Skeletal muscle cell (primary cell): ENCODE measurements around the gene PCED1B.
"Not testable (repeated sequence)": the region's sequence is repeated elsewhere in the genome, so short reads cannot be mapped to it uniquely, and the experiment has no call there.

Source experiments
- DNase-seq: peaks from one replicate; pipeline ENCODE4 v3.0.0-alpha.2; 2010; ENCODE audit warnings: low read depth
- H3K4me3 ChIP-seq: 2 replicates; pipeline ENCODE4 v1.5.1; 2011; ENCODE audit warnings: low read depth, mild to moderate bottlenecking, control low read depth, low read length, moderate library complexity

Gene PCED1B

DNA sequence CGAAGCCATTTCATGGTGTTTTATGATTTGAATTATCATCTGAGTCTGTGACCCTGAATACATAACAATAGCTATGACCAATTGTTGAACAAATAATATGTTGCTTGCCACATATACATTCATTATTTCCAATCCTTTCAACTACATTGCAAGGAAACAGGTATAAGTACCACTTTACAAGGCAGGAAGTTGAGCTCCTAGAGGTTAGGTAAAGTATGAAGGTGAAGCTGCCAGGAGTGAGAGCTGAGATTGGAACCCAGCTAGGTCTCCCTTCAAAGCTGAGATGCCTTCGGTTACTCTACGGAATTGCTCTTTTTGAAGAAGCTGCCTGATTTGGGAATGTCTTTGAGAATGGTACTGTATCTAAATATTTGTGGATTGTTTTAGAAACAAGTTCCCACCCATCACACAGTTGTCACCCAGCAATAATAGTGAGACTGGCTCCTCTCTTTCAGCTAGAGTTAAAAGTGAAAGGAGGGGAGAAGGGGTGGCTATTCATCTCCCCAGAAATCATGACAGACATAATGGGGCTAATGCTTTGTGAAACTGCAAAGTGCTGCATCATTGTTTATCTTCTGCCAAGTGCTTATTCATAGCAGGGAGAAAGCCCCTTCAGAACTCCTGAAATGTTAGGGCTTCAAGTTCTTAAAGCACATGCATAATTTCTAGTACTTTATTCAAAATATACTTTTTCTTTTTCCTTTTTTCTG lies 76.2 kb downstream of the PCED1B start:
- peak; percentile 13 for DNase-seq
- H3K4me3 ChIP-seq: no peak overlapping the region

DNA sequence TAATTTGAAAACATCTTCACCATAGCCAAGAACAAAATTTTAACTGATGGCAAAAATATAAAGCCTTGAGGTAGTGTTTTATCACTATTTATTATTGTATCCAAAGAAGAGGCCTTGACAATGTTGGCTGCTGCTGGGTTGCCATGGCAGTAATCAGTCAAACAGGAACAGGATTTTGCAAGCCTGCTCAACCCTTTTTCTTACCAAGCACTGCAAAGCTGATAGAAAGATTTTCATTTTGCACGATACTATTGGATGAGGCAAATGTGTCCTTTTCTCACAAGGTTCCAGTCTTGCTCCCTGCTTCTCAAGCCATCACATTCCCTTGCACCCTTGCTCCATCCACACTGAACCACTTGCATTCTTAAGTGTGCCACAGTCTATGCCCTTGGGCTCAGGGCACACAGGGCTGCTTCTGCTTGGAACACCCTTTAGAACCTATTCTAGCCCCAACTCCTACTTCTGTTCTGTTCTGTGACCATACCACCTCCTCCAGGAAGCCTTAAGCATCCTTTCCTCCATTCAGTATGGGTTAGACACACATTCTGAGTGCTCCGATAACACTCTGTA lies 76.8 kb downstream of the PCED1B start:
- DNase-seq: peak; percentile 5
- H3K4me3 ChIP-seq: no peak overlapping the region

DNA sequence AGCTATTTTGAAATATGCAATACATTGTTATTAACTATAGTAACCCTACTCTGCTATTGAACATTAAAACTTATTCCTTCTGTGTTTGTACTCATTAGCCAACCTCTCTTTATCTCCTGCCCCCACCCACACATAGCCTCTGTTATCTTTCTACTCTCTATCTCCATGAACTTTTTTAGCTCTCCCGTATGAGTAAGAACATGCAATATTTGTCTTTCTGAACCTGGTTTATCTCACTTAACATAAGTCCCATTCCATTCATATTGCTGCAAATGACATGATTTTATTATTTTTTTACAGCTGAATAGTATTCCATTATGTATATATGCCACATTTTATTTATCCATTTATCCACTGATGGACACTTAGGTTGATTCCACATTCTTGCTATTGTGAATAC lies 79.4 kb downstream of the PCED1B start:
- H3K4me3 ChIP-seq: no peak overlapping the region
- DNase-seq: no peak

DNA sequence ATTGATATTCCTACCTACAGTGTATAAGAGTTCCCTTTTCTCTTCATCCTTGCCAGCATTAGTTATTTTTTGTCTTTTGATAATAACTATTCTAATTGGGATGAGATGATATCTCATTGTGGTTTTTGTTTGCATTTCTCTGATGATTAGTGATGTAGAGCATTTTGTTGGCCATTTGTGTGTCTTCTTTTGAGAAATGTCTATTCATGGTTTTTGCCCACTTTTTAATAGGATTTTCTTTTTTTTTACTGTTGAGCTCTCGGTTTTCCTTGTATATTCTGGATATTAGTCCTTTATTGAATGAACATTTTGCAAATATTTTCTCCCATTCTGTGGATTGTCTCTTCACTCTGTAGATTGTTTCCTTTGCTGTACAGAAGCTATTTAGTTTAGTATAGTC lies 79.9 kb downstream of the PCED1B start:
- no peak for DNase-seq
- no peak overlapping the region for H3K4me3 ChIP-seq

DNA sequence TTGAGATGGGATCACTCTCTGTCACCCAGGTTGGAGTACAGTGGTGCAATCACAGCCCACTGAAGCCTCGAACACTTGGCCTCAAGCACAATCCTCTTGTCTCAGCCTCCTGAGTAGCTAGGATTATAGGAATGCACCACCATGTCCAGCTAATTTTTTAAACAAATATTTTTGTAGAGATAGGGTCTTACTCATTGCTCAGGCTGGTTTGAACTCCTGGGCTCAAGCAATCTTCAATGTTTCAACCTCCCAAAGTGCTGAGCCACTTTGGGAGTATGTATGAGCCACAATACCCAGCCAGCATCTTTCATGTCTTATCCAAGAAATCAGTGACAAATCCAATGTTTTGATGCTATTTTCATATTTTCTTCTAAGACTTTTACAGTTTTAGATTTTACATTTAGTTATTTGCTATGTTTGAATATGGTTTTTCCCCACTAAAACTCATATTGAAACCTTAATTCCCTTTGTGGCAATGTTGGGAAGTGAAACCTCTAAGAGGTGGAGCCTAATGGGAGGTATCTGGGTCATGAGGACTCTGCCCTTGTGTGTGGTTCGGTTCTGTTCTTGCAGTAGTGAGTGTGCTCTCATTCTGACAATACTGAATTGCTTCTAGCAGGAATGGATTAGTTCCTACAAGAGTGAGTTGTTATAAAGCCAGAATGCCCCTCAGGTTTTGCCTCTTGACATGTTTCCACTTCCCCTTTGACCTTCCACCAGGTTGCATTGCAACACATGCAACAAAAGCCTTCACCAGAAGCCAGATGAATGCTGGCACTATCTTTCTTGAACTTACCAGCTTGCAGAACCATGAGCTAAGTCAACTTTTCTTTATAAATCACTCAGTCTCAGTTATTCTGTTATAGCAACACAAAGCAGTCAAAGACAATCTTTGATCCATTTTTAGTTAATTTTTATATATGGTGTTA lies 81.2 kb downstream of the PCED1B start:
- DNase-seq: no peak
- no peak overlapping the region for H3K4me3 ChIP-seq

DNA sequence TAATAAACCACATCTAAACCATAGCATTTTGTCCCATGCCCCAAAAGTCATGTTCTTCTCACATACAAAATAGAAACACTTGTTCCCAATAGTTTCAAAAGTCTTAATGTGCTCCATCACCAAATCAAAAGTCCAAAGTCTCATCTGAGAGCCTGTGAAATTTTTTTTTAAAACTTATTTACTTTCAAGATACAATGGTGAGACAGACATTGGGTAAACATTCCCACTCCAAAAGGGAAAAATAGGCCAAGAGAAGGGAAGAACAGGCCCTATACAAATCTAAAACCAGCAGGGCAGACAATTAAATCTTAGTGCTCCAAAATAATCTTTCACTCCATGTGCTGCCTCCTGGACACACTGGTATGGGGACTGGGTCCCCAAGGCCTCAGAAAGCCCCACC lies 84.7 kb downstream of the PCED1B start:
- no peak overlapping the region for H3K4me3 ChIP-seq
- no peak for DNase-seq

DNA sequence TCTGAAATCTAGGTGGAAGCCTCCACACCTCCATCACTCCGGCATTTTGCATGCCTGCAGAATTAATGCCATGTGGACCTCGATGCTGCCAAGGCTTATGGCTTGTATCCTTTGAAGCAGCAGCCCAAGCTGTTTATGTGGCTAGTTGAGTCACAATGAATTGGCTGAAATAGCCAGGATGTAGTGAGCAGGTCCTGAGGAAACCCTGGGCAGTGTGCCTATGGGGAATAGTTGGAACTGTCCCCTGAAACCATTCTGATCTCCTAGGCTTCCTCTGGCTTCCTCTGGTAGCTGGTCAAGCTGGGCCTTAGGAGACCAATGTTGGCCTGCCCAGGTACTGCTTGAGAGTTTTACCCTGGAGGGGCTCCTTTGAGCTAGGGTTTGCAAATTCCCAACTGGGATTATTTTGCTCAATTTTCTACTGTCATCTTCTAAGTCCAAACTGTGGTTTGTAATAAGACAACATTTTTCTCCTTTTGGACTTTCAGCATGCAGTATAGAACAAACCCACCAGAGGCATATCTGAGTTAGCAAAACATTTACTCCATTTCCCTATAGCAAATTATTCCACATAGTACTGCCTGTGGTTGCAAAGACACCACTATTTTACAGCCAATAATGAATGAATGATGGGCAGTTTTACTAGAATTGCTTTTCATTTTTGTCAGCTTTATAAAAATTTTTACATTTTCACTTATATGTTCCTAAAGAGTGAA lies 85.5 kb downstream of the PCED1B start:
- no peak for DNase-seq
- H3K4me3 ChIP-seq: no peak overlapping the region

DNA sequence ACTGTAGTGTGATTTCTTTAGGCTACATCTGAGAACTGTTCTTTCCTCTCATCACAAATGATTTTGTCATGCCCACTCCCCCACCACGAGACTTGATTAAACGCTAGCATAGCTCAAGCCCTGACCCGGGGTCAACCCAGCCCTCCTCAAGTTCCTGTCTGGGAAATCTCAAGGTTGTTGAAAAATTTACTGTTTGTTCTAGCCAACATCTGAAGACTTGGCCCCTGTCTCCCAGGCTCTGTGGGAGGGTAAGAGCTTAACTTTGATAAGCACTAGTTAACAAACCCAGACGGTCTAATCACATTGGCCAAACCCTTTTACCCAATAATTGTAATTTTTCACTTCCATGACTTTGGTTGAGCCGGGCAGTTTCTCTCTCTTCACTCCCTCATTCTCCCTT lies 86.5 kb downstream of the PCED1B start:
- DNase-seq: no peak
- H3K4me3 ChIP-seq: no peak overlapping the region

DNA sequence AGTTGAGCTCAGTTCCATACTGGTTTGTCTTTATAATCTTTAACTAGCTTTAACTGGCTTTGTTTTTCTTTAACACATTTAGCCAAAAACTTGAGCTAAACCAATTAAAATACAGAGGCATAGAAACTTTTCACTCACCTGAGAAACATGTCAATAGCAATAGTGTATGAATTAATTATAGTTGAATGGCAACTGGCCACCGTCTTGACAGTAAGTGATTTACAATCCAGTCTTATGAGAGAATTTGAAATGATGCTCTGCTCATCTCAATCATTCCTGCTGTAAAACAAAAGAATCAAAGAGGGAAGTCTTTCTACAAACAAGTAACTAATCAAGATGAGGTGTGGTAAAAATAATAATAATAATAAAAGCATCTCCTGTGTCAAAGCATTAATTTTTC lies 86.9 kb downstream of the PCED1B start:
- no peak for DNase-seq
- no peak overlapping the region for H3K4me3 ChIP-seq

DNA sequence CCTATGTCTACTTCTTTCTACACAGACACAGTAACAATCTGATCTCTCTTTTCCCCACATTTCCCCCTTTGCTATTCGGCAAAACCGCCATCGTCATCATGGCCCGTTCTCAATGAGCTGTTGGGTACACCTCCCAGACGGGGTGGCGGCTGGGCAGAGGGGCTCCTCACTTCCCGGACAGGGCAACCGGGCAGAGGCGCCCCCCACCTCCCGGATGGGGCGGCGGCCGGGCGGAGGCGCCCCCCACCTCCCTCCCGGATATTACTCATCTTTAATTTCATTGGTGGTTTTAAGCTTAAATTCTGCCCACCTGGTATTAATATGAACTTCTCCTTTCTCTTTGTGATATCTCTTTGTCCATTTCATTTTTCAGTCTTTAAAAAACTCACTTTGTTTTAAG lies 90.9 kb downstream of the PCED1B start:
- H3K4me3 ChIP-seq, DNase-seq: not testable (repeated sequence)

DNA sequence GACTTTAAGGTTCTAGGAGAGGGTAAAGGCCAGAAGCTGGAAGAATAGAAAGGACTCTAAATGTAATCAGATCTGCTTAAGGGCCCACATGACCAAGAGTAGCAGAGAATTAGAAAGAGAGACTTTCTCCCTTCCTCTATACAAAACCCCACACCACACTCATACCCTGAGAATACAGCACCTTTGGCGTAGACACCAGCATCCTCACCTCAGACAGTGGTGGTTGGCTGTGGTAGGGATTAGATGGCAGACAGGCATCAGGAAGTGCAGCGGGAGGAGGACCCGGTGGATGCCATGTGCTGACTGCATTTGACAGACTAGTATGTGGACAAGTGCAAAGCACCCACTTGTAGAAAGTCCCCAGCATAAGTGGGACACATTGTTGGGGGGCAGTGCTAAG lies 98.6 kb downstream of the PCED1B start:
- H3K4me3 ChIP-seq: no peak overlapping the region
- DNase-seq: no peak

DNA sequence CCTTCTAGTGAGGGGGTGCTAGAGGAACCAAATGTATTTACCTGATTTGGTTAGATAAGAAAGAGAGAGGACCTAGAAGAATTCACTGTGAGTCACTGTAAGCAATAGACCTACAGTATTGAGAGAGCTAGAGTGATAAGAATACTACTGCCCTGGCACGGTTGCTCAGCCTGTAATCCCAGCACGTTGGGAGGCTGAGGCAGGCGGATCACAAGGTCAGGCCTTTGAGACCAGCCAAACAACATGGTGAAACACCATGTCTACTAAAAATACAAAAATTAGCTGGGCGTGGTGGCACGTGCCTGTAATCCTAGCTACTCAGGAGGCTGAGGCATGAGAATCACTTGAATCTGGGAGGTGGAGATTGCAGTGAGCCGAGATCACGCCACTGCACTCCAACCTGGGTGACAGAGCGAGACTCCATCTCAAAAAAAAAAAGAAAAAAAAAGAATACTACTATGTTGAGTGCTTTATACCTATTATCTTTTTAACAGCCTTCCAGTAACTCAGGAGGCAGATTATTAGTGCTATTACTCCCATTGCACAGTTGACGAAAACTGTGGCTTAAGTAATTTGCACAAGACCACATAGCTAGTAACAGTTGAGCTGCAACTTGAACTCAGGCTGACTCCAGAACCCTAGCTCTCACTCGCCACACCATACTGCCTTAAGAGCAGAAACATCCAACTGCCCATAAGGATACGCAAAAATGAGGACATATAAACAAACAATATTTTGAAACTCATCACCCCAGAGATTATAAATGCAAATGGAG lies 102.9 kb downstream of the PCED1B start:
- not testable (repeated sequence) for H3K4me3 ChIP-seq, DNase-seq

DNA sequence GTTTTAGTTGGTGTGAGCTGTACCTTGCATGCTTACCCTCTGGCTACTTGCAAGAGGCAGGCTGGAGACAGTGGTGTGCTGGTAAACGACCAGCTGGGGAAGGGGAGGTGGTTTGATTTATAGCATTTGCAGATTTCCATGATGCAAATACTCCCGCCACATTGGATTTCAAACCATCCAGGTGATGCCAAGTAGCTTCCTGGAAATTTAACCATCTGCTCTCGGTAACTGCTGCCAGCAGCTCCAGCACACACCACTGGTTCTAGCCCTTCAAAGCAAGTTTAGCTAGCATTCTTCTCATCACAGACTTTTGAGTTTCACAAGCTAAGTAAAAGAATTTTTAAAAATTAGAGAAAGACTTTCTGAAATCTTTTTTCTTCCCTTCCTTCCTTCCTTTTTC lies 104.8 kb downstream of the PCED1B start:
- no peak for DNase-seq
- no peak overlapping the region for H3K4me3 ChIP-seq

DNA sequence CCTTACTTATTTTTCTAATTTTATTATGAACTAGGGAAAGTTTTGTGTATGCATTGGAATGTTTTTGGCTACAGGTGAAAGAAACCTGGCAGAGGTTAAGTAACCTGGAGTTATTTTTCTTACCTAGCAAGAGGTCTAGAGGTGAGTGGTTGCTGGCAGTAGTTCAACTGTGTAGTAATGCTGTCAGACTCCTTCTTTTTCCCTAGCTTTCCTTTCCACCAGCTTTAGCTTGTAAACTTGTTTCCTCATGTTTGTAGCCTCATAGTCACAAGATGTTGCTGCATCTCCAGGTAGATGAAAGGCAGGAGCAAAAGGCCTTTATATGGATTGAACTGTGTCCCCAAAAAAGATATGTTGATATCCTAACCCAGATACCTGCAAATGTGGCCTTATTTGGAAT lies 105.4 kb downstream of the PCED1B start:
- DNase-seq: no peak
- H3K4me3 ChIP-seq: no peak overlapping the region

DNA sequence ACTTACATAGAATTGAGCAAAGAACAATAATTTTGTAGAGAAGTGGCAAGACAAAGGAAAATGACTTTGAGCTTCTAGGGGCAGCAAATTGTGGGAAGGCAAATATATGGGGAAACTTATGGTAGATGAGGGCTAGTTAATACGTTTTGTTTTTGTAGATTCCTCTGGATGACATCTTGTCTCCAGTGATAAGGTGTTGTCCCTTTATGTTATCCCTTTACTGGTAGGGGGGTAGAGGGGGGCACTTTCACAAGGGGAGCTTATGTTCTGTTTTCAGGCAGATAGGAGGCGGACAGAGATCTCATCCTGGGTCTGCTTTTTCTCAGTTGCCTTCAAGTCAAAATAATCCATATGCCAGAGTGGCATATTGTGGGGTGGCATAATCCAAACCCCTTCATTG lies 106.8 kb downstream of the PCED1B start:
- H3K4me3 ChIP-seq: no peak overlapping the region
- DNase-seq: no peak

DNA sequence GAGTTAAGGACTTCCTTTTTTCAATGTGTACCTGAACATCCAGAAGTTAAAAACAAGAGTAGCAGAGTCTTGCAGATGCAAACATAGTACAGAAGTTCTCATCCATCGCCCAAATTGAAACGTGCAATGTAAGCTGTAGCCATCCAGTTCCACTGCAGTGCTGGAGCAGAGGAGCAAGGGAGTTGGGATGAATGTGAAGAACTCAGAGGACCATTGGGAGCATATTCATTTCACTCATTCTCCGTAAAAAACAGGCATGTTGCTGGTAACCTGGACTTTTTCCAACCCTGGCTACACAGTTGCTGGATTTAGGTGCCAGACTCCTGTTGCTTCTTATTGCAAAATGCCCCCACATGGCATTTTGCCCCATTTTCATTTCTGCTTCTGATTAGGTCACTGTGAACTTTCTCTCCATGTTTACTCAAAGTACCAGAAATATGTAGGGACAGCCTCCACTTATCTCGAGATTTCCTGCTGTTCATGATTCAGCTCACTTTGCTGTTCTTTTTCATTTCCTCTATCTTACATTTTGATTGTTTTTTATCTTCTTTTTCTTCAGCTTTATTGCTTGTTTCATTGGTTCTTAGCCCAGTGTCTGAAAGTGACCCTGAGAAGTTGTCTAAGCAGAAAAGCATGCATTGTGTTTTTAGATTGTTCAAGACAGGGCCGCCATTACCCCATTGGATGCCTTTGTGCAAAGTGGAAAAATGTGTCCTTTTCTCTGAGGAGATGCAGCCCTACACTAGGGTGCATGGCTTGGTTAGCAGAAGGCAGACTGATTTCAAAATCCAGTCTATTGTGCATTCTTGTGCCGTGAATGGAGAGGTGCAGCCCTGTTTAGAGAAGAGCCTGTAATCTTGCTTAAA lies 109.4 kb downstream of the PCED1B start:
- H3K4me3 ChIP-seq: no peak overlapping the region
- DNase-seq: peak; percentile 69

DNA sequence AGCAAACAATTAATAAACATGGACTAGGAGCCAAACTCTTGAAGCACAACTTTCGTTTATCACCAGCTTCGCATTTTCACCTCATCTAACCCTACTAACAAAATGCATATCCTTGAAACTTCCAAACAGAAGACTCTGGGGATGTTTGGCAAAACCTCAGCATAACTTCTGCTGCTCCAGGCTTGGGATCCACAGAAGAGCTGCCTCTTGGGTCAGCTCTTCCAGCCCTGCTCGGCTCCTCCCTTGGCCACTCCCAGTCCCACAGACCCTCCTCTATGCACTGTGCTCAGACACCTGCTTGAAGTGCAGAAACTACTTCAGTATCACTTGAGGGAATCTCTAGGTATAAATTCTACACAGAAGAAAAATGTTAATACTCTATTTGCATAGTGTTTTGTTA lies 110.3 kb downstream of the PCED1B start:
- H3K4me3 ChIP-seq: no peak overlapping the region
- no peak for DNase-seq

DNA sequence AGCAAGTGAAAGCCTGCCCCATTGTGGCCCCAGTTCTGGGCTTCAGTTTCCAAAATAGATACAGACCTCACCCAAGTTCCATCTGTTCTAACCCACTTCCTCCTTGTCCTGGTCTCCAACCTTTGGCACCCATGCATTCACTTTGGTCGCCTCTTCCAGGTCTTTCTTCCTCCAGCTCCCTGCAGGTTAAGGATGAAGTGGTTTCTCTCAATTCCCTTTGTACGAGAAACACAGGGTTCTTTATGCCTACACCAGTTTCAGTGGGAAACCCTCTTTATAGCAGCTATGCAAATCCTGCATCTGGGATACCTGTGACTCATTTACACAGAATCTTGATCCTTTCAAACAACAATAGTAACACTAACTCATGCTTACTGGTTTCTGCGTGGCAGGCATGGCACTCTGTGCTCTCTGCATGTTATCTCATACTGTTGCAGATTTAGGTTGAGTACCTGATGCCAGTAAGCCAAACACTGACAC lies 110.9 kb downstream of the PCED1B start:
- DNase-seq: no peak
- no peak overlapping the region for H3K4me3 ChIP-seq
